GM12878 (cell line): ENCODE data around the gene AFAP1. TPM values are rescaled to one million over a fixed set of nuclear protein-coding genes. Genes with fewer than 3 reads are reported as not detected.

Experiments
- ATAC-seq: fragments of 200-7000 bp; cut with Tn5 transposase; 3 replicates; pipeline ENCODE4 v1.9.1; 2020; ENCODE audit warnings: mild to moderate bottlenecking, moderate library complexity
- BruUV-seq: library from RNA; stranded (reverse); fragments of 400-500 nt; replicated peaks from 2 replicates; lab custom pipeline; 2021; lab: Mats Ljungman, UMichigan
- CTCF ChIA-PET: fragments of 300-600 bp; sonication (Branson Sonifier 250); formaldehyde crosslinking; extraction: SDS; loops from one replicate; lab custom pipeline; 2021; ENCODE audit warnings: inconsistent platforms; lab: Yijun Ruan, JAX
- POLR2A ChIA-PET: fragments of 350-600 bp; formaldehyde crosslinking; extraction: SDS; loops from one replicate; lab custom pipeline; 2021; ENCODE audit warnings: inconsistent platforms; lab: Charles Lee
- RAD21 ChIA-PET: fragments of 300-600 bp; sonication (Branson Sonifier 250); formaldehyde crosslinking; loops from one replicate; lab custom pipeline; 2023; ENCODE audit warnings: antibody characterized with exemption; ENCODE audit not compliant: unreplicated experiment; lab: Charles Lee
- SMC1A ChIA-PET: fragments of 300-600 bp; sonication (Branson Sonifier 250); formaldehyde crosslinking; loops from one replicate; lab custom pipeline; 2023; ENCODE audit not compliant: unreplicated experiment, uncharacterized antibody; lab: Charles Lee
- DNase-seq: peaks from one replicate; pipeline ENCODE4 v3.0.0-alpha.2; 2011; ENCODE audit warnings: low read depth, low spot score
- FAIRE-seq: peaks from 3 replicates; lab custom pipeline; 2011; peaks lifted over from hg19 to GRCh38; lab: Jason Lieb, UNC
- H2AFZ ChIP-seq: 2 replicates; pipeline ENCODE4 v1.6.0; 2011; ENCODE audit warnings: low read depth, low read length, control low read depth; ENCODE audit not compliant: control insufficient read depth
- H3K27ac ChIP-seq: 2 replicates; pipeline ENCODE4 v1.5.1; 2011; ENCODE audit warnings: control low read depth; ENCODE audit not compliant: control insufficient read depth, insufficient read depth
- H3K27me3 ChIP-seq, 2 experiments: replicated peaks in 1 of 2; 2 replicates each; pipeline versions ENCODE4 v1.6.0 to v1.6.1; 2011; ENCODE audit warnings: low read length in 1 of 2; ENCODE audit not compliant: control insufficient read depth in 2 of 2, insufficient read depth in 2 of 2
- H3K36me3 ChIP-seq, 2 experiments: 2 replicates each; pipeline ENCODE4 v1.5.1; 2011; ENCODE audit warnings: low read length in 1 of 2; ENCODE audit not compliant: control insufficient read depth in 2 of 2, insufficient read depth in 2 of 2
- H3K4me1 ChIP-seq: 2 replicates; pipeline ENCODE4 v1.6.1; 2011; ENCODE audit warnings: mild to moderate bottlenecking, low read length, moderate library complexity, mixed read lengths; ENCODE audit not compliant: control insufficient read depth, insufficient read depth
- H3K4me2 ChIP-seq: 2 replicates; pipeline ENCODE4 v1.6.0; 2011; ENCODE audit warnings: control low read depth; ENCODE audit not compliant: control insufficient read depth, insufficient read depth
- H3K4me3 ChIP-seq: fragments of 200-600 bp; sonication (generic); 2 replicates; pipeline ENCODE4 v1.5.1; 2016
- H3K79me2 ChIP-seq: 2 replicates; pipeline ENCODE4 v1.6.0; 2011; ENCODE audit warnings: low read length; ENCODE audit not compliant: control insufficient read depth, insufficient read depth
- H3K9ac ChIP-seq: 2 replicates; pipeline ENCODE4 v1.8.0; 2011; ENCODE audit warnings: low read length, control low read depth, mixed read lengths; ENCODE audit not compliant: control insufficient read depth, insufficient read depth
- H3K9me3 ChIP-seq: replicated peaks from 3 replicates; pipeline ENCODE4 v1.5.1; 2011; ENCODE audit warnings: mild to moderate bottlenecking, low read length; ENCODE audit not compliant: control insufficient read depth, insufficient read depth
- H4K20me1 ChIP-seq: 2 replicates; pipeline ENCODE4 v1.6.0; 2011; ENCODE audit not compliant: control insufficient read depth, insufficient read depth
- CREB1 ChIP-seq: IDR thresholded peaks from 2 replicates; pipeline ENCODE4 v1.6.1; 2012; ENCODE audit warnings: low read depth, mild to moderate bottlenecking, inconsistent platforms
- CUX1 ChIP-seq: IDR thresholded peaks from 2 replicates; pipeline ENCODE4 v1.6.1; 2012; ENCODE audit warnings: improper control_type of control experiment, low read depth, low read length; ENCODE audit not compliant: insufficient replicate concordance
- HCFC1 ChIP-seq: fragments of 150-350 bp; IDR thresholded peaks from 2 replicates; pipeline ENCODE4 v1.6.1; 2014; ENCODE audit warnings: low read length
- LARP7 ChIP-seq: fragments of 450-650 bp; IDR thresholded peaks from 2 replicates; pipeline ENCODE4 v1.6.1; 2017; ENCODE audit warnings: mild to moderate bottlenecking
- RAD21 ChIP-seq: IDR thresholded peaks from 2 replicates; pipeline ENCODE4 v1.6.1; 2011; ENCODE audit warnings: mild to moderate bottlenecking, low read depth, low read length, moderate library complexity; ENCODE audit not compliant: insufficient read depth
- SMC3 ChIP-seq: IDR thresholded peaks from 2 replicates; pipeline ENCODE4 v1.6.1; 2011; ENCODE audit warnings: low read length, improper control_type of control experiment, borderline replicate concordance
- ZBTB4 ChIP-seq: fragments of 450-650 bp; formaldehyde crosslinking; IDR thresholded peaks from 2 replicates; pipeline ENCODE4 v1.4.0; 2022; ENCODE audit warnings: mild to moderate bottlenecking, moderate library complexity
- WGBS: methylation state at CpG from one replicate; pipeline ENCODE4 v1.1.6; 2016; ENCODE audit warnings: low lambda C conversion rate; ENCODE audit not compliant: insufficient replicate concordance, insufficient coverage; ENCODE audit errors: missing lambda C conversion rate; 5-methylcytosine and 5-hydroxymethylcytosine counted together
- in situ Hi-C: fragments of 300-500 bp; cut with MboI; formaldehyde crosslinking; loops from 9 replicates; pipeline ENCODE4 v1.14.3; 2018; ENCODE audit warnings: mixed read lengths
- intact Hi-C: fragments of 100-400 bp; cut with micrococcal nuclease; formaldehyde crosslinking; loops from one replicate; pipeline ENCODE4 v1.14.2; 2022; ENCODE audit not compliant: unreplicated experiment
- polyA plus RNA-seq, 11 experiments: library from polyadenylated mRNA; depleted of rRNA in 4 of 11; unstranded in 6 of 11; stranded (reverse) in 5 of 11; fragments of >200 nt; fragmentation: Nextera tagmentation in 4 of 11; fragmentation: Illumina TruSeq in 1 of 11; extraction: Ambion mirVana in 4 of 11; extraction: Trizol in 1 of 11; gene quantifications; 1 replicate in 1 of 11; 2 replicates in 10 of 11; pipeline versions ENCODE4 v1.2.1 to v1.2.3, GENCODE V29; 2011 to 2016; ENCODE audit warnings: inconsistent platforms in 2 of 11, missing spikeins in 2 of 11, low read depth in 1 of 11
- total RNA-seq, 4 experiments: library from RNA; depleted of rRNA in 3 of 4; stranded (reverse); fragments of >200 nt in 3 of 4; fragmentation: Illumina TruSeq in 1 of 4; extraction: Trizol in 1 of 4; gene quantifications; 2 replicates each; pipeline versions ENCODE4 v1.2.1 to v1.2.3, GENCODE V29; 2013 to 2021

Gene AFAP1
- total and polyA plus RNA-seq, 10 of the 15 experiments (the other 5 are each of a cell fraction or from before 2014, with no cell fraction given): 0.02 to 0.23 (median 0.09) TPM; not detected in 1

GRCh38 chr4:7850489-7850888, 89.2 kb downstream of the AFAP1 start:
- ChIA-PET POLR2A (no interaction called here), SMC1A (no interaction called here), CTCF (no interaction called here), RAD21 (no interaction called here)
- H4K20me1 ChIP-seq: no peaks in the 10 kb centered on the region
- H3K36me3 ChIP-seq: no peaks in the 10 kb centered on the region
- H3K9ac ChIP-seq: no peak overlapping the region
- WGBS: 40% methylated on average over 11 of the region's 11 CpGs
- H3K27me3 ChIP-seq: peaks cover 0 to 4% of the 10 kb centered on the region in 2 experiments; a peak in 3 of 4 replicates
- TF ChIP-seq ZBTB4 (CRISPR knock-in tag) (no peak), RAD21 (peak; percentile 26; the same call in 1 of the 2 replicates)
- DNase-seq: no peak
- H2AFZ ChIP-seq: no peak overlapping the region
- no peak for FAIRE-seq
- H3K4me1 ChIP-seq: no peaks in the 10 kb centered on the region
- no peak overlapping the region for H3K4me3 ChIP-seq
- no peaks in the 10 kb centered on the region for H3K9me3 ChIP-seq
- no TSS peak for BruUV-seq
- no peak overlapping the region for H3K27ac ChIP-seq
- no peaks in the 10 kb centered on the region for H3K79me2 ChIP-seq
- in situ Hi-C loops: no loop called here
- intact Hi-C loops: no loop called here
- no peak overlapping the region for H3K4me2 ChIP-seq
- ATAC-seq: no peak

GRCh38 chr4:7847206-7847605, 92.5 kb downstream of the AFAP1 start:
- Histone ChIP-seq H3K36me3 (no peaks in the 10 kb centered on the region), H2AFZ (no peak overlapping the region), H3K27ac (no peak overlapping the region), H3K9ac (no peak overlapping the region), H3K4me1 (no peaks in the 10 kb centered on the region), H3K4me2 (no peak overlapping the region), H3K4me3 (no peak overlapping the region), H3K9me3 (no peaks in the 10 kb centered on the region), H4K20me1 (no peaks in the 10 kb centered on the region), H3K27me3 (peaks cover 0 to 4% of the 10 kb centered on the region in 2 experiments; a peak in 3 of 4 replicates), H3K79me2 (no peaks in the 10 kb centered on the region)
- BruUV-seq: no TSS peak
- in situ Hi-C loops: no loop called here
- intact Hi-C loops: no loop called here
- TF ChIP-seq CUX1: no peak
- TF ChIP-seq SMC3: no peak
- TF ChIP-seq HCFC1: no peak
- no peak for TF ChIP-seq LARP7
- TF ChIP-seq CREB1: no peak
- no peak for DNase-seq
- ChIA-PET CTCF (no interaction called here), SMC1A (no interaction called here), POLR2A (no interaction called here), RAD21 (no interaction called here)
- FAIRE-seq: no peak
- no peak for ATAC-seq
- 62% methylated on average over 6 of the region's 6 CpGs for WGBS
